ENCODE measurements around the gene AMBRA1. TPM values are rescaled to one million over a fixed set of nuclear protein-coding genes. Genes with fewer than 3 reads are reported as not detected.

AMBRA1 gene
- total and polyA plus RNA-seq, 12 donors = 5.2 to 23.3 (median 16.0) TPM

DNA sequence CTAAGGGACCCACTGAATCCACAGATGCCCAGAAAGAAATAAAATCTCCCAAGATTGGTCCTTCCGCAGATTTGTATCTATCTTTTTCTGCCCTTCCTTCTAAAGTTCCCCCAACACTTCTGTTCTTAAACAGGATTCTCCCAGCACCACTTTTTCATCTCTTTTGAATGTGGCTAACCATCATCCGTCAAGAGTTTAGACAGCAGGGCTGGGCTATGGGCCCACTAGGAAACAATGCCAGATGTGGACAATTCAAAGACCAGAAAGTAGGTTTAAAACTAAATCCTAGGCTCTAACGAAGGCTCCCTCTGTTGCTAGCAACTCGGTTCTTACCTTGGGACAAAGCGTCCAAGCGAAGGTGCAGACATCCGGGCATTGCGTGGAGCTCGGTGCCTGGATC lies 100.0 kb downstream of the AMBRA1 start:
- DNase-seq = no peak
- TF ChIP-seq CTCF (IDR thresholded peaks at IDR 0.05) = no peak
- Histone ChIP-seq H3K36me3 (peaks cover 0 to 66% (median 7%) of the 10 kb centered on the region in 9 donors), H3K27ac (peak overlapping the region in 4 of 10 donors; percentile 45 to 69 (median 53)), H3K4me3 (no peak overlapping the region), H3K9me3 (no peaks in the 10 kb centered on the region), H3K4me1 (peaks cover 3 to 74% (median 54%) of the 10 kb centered on the region in 9 donors), H3K27me3 (no peaks in the 10 kb centered on the region)
- intact Hi-C loops (cut with DNase I) = loop anchor here in 6 of 10 donors (2.0 to 5.0 kb wide), 3 partner anchors 34 to 44 kb away; no protein-coding TSS in a partner anchor
- no peak for ATAC-seq
- WGBS, 2 donors = 90 to 94% methylated on average over 9 of the region's 9 CpGs

- ATAC-seq (peak in 7 of 8 donors; percentile 40 to 81 (median 71)), DNase-seq (no peak)
- peaks cover 0 to 62% (median 43%) of the 10 kb centered on the region in 9 donors for H3K4me1 ChIP-seq
- intact Hi-C loops (cut with DNase I) = loop anchor here in 6 of 10 donors (2.0 to 5.0 kb wide), 3 partner anchors 35 to 45 kb away; no protein-coding TSS in a partner anchor
- no peak for TF ChIP-seq CTCF (IDR thresholded peaks at IDR 0.05)
- H3K27me3 ChIP-seq = no peaks in the 10 kb centered on the region
- H3K36me3 ChIP-seq = peaks cover 0 to 61% (median 7%) of the 10 kb centered on the region in 9 donors
- 57 to 59% methylated on average over 11 of the region's 11 CpGs for WGBS, 2 donors
- peak overlapping the region in 8 of 10 donors; percentile 11 to 69 (median 46) for H3K27ac ChIP-seq
- H3K4me3 ChIP-seq = no peak overlapping the region
- no peaks in the 10 kb centered on the region for H3K9me3 ChIP-seq
Measured at GRCh38 chr11:46492532-46492931, 101.3 kb downstream of the AMBRA1 start.

GRCh38 chr11:46491661-46492330 lies 102.0 kb downstream of the AMBRA1 start:
- peak in 3 of 8 donors; percentile 22 to 29 (median 26) for ATAC-seq
- 34 to 40% methylated on average over 4 of the region's 4 CpGs for WGBS, 2 donors
- TF ChIP-seq CTCF (IDR thresholded peaks at IDR 0.05) = no peak

GRCh38 chr11:46490666-46491065 lies 103.2 kb downstream of the AMBRA1 start:
- H3K27me3 ChIP-seq = no peaks in the 10 kb centered on the region
- DNase-seq (no peak), ATAC-seq (peak in 2 of 8 donors; percentile 26 to 44)
- peaks cover 0 to 47% (median 7%) of the 10 kb centered on the region in 9 donors for H3K36me3 ChIP-seq
- H3K4me3 ChIP-seq = no peak overlapping the region
- intact Hi-C loops (cut with DNase I) = loop anchor here in 7 of 10 donors (2.0 to 5.0 kb wide), 3 partner anchors 37 to 47 kb away; no protein-coding TSS in a partner anchor
- no peak for TF ChIP-seq CTCF (IDR thresholded peaks at IDR 0.05)
- peak overlapping the region in 1 of 10 donors; percentile 13 for H3K27ac ChIP-seq
- H3K4me1 ChIP-seq = peaks cover 0 to 50% (median 36%) of the 10 kb centered on the region in 9 donors
- H3K9me3 ChIP-seq = no peaks in the 10 kb centered on the region

More at GRCh38 chr11:46491661-46492330, 102.0 kb downstream of the AMBRA1 start:
- peaks cover 0 to 54% (median 36%) of the 10 kb centered on the region in 9 donors for H3K4me1 ChIP-seq
- no peaks in the 10 kb centered on the region for H3K9me3 ChIP-seq
- no peaks in the 10 kb centered on the region for H3K27me3 ChIP-seq
- H3K27ac ChIP-seq = peak overlapping the region in 8 of 10 donors; percentile 6 to 69 (median 46)
- peaks cover 0 to 53% (median 7%) of the 10 kb centered on the region in 9 donors for H3K36me3 ChIP-seq
- intact Hi-C loops (cut with DNase I) = loop anchor here in 7 of 10 donors (2.0 to 5.0 kb wide), 4 partner anchors 36 to 46 kb away; no protein-coding TSS in a partner anchor
- no peak for DNase-seq
- no peak overlapping the region for H3K4me3 ChIP-seq
